Motor neuron (in vitro differentiated cells): ENCODE data around the gene CLDN19. TPM values are rescaled to one million over a fixed set of nuclear protein-coding genes. Genes with fewer than 3 reads are reported as not detected.
A peak's percentile ranks its signal among the peaks of the same experiment; 100 is the strongest.
"Not testable (repeated sequence)": the region's sequence is repeated elsewhere in the genome, so short reads cannot be mapped to it uniquely, and the experiment has no call there.

Experiments used
- ATAC-seq, 8 experiments: fragments of 200-7000 bp; cut with Tn5 transposase; replicated peaks in 6 of 8; 2 replicates each; pipeline ENCODE4 v1.8.0; 2021; ENCODE audit warnings: mild to moderate bottlenecking in 8 of 8, moderate library complexity in 8 of 8
- H3K27ac ChIP-seq, 2 donors: fragments of 250-450 bp; sonication (Bioruptor Pico); 2 replicates each; pipeline ENCODE4 v1.9.0; 2021; ENCODE audit warnings: antibody characterized with exemption in 2 of 2, mild to moderate bottlenecking in 2 of 2, moderate library complexity in 1 of 2
- H3K4me1 ChIP-seq, 2 donors: fragments of 250-450 bp; sonication (Bioruptor Pico); replicated peaks in 1 of 2; 2 replicates each; pipeline ENCODE4 v1.6.1; 2021; ENCODE audit warnings: antibody characterized with exemption in 2 of 2, mild to moderate bottlenecking in 2 of 2, moderate library complexity in 1 of 2
- H3K4me3 ChIP-seq, 5 donors: fragments of 250-450 bp; sonication (Bioruptor Pico); 2 replicates each; pipeline ENCODE4 v1.9.0; 2021; ENCODE audit warnings: antibody characterized with exemption in 5 of 5, mild to moderate bottlenecking in 5 of 5, moderate library complexity in 4 of 5
- WGBS, 10 experiments: fragments of 450-650 bp; shearing (Covaris generic); methylation state at CpG; one replicate each; pipeline ENCODE4 v1.0.0; 2022; 5-methylcytosine and 5-hydroxymethylcytosine counted together
- in situ Hi-C, 9 experiments: fragments of 400-800 bp; cut with MboI; loops; one replicate each; pipeline ENCODE4 v1.15.0; 2021; ENCODE audit warnings: low sequenced_read_pairs in 9 of 9, low pct_unique_long_range_greater_than_20kb in 2 of 9; ENCODE audit not compliant: unreplicated experiment in 9 of 9
- total RNA-seq, 8 experiments: library from RNA; unstranded; fragments of 300-600 nt; gene quantifications; 2 replicates each; pipeline versions ENCODE4 v1.2.3 to v1.2.4, GENCODE V29; 2022

CLDN19 gene
- total RNA-seq, 8 experiments from 2014 or later = 0.10 to 0.81 (median 0.33) TPM; not detected in 1

- Histone ChIP-seq H3K4me1 (no peaks in the 10 kb centered on the region), H3K4me3 (no peak overlapping the region), H3K27ac (no peak overlapping the region)
- in situ Hi-C loops = no loop called here
- ATAC-seq = no peak
Measured at GRCh38 chr1:42713293-42713692, 26.7 kb downstream of the CLDN19 start.

- in situ Hi-C loops, H3K4me1 ChIP-seq, ATAC-seq, H3K4me3 ChIP-seq, H3K27ac ChIP-seq: not testable (repeated sequence)
- 85 to 100% (median 100%) methylated on average over 1 to 3 of the region's 3 CpGs; no CpG with 5 or more reads in 2 of the 10 experiments for WGBS, 10 experiments
Measured at GRCh38 chr1:42712808-42713207, 27.2 kb downstream of the CLDN19 start.

DNA sequence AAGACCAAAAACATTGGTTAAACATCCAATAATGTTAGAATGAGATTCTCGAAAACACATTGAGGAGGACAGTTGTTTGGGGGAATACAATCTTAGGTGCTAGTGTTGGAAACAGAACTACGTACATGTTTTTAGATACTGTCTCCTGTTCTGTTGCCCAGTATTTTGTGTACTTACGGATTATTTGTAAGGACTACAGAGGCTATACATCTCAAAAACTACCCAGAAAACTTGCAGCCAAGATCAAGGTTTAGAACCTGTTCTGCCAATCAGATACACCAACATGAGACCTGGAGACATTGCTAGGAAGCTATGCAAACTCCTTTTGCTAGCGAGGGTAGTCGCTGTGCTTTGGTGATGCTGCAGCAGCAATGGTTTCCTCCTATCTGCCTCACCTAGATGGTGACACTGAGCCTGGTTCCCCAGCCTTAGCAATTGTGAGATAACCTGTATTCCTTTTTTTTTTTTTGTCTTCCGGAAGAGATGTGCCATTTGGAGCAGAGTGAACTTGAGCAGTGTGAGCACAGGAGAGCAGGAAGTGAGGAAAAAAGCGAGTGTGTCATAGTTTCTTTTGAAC lies 36.1 kb downstream of the CLDN19 start:
- H3K4me3 ChIP-seq = no peak overlapping the region
- in situ Hi-C loops = no loop called here
- WGBS, 10 experiments = 88 to 100% (median 99%) methylated on average over 1 to 7 of the region's 7 CpGs
- no peaks in the 10 kb centered on the region for H3K4me1 ChIP-seq
- no peak overlapping the region for H3K27ac ChIP-seq
- no peak for ATAC-seq

- H3K27ac ChIP-seq = no peak overlapping the region
- peak in 1 of 8 experiments; percentile 23 for ATAC-seq
- H3K4me1 ChIP-seq = no peaks in the 10 kb centered on the region
- no peak overlapping the region for H3K4me3 ChIP-seq
- in situ Hi-C loops = no loop called here
Measured at GRCh38 chr1:42700006-42700405, 40.0 kb downstream of the CLDN19 start.

GRCh38 chr1:42698081-42698813 lies 41.8 kb downstream of the CLDN19 start:
- in situ Hi-C loops = no loop called here
- H3K27ac ChIP-seq = no peak overlapping the region
- H3K4me3 ChIP-seq = no peak overlapping the region
- WGBS, 10 experiments = 86 to 100% (median 97%) methylated on average over 1 to 4 of the region's 4 CpGs
- ATAC-seq = no peak
- no peaks in the 10 kb centered on the region for H3K4me1 ChIP-seq

DNA sequence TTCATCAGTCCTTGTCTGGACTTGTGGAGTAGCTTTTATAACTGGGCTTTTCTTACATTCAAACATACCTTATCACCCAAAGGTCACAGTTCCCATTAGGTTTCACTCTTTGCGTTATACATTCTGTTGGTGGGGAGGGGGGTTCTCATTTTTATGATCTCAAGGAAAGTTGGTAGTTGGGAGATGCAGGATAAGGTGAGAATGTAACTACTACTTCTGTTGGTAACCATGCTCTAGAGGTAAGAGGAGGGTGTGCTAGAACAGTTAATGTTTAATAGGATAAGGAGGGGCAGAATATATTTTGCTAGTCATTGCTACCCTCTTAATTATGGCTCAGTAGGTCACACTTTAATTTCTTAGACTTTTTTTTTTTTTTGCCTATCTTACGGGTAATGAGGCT lies 47.1 kb downstream of the CLDN19 start:
- H3K4me1 ChIP-seq = peaks cover 11 to 41% of the 10 kb centered on the region in 2 donors
- H3K4me3 ChIP-seq = no peak overlapping the region
- no peak overlapping the region for H3K27ac ChIP-seq
- WGBS, 10 experiments = 86 to 100% (median 92%) methylated on average over 1 to 2 of the region's 2 CpGs; no CpG with 5 or more reads in 2 of the 10 experiments
- ATAC-seq = no peak
- in situ Hi-C loops = no loop called here

GRCh38 chr1:42692461-42692860 lies 47.6 kb downstream of the CLDN19 start:
- ATAC-seq = peak in 1 of 8 experiments; percentile 33
- Histone ChIP-seq H3K27ac (no peak overlapping the region), H3K4me1 (peaks cover 11 to 44% of the 10 kb centered on the region in 2 donors), H3K4me3 (no peak overlapping the region)
- in situ Hi-C loops = no loop called here
- WGBS, 10 experiments = 20 to 100% (median 58%) methylated on average over 1 to 5 of the region's 5 CpGs

DNA sequence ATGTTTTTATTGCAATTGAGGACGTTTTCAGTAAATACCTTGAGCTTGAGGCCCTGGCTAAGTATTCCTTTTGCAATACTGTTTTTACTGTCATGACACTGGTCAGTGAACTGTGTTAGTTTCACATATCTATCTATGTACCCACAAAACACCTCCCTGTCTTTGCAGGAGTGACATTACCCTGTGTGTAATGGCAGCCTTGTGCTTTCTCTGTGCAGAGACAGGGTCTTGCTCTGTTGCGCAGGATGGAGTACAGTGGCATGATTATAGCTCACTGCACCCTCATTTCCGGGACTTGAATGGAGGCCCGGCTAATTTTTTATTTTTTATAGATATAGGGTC lies 48.9 kb downstream of the CLDN19 start:
- in situ Hi-C loops = no loop called here
- H3K27ac ChIP-seq = no peak overlapping the region
- no peak overlapping the region for H3K4me3 ChIP-seq
- H3K4me1 ChIP-seq = peaks cover 16 to 51% of the 10 kb centered on the region in 2 donors
- WGBS, 10 experiments = 54 to 90% (median 83%) methylated on average over 2 to 4 of the region's 4 CpGs; no CpG with 5 or more reads in 2 of the 10 experiments
- peak in 5 of 8 experiments; percentile 18 to 30 (median 24) for ATAC-seq

DNA sequence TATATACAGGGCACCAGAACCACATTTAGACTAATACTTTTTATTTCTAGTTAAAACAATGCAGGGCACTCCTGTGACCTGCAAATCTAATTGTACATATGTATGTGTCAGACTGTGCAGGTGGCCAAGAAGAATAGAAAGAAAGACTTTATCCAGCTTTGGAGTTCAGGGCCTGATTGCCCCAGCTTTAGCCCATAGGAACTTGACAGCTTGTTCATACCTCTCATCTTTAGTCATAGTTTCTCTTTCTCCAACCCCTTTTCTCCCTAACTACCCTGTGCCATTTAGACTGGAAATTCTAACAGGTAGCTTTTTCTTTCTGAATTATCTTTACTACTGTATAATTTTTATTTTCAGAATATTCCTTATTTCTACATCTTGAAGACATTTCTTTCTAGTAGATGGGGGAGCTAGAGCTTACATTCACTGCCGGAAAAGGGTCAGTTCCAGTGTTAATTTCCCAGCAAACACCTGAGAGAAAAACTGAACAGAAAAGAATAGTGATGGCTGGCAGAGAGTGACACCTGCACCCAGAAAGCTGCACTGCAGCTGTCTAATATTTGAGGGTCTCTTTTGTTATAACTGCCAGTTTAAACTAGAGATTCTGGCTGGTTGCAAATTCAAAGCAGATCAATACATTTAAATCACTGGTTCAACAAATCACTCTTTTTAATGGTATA lies 49.4 kb downstream of the CLDN19 start:
- in situ Hi-C loops = no loop called here
- peak in 3 of 8 experiments; percentile 10 to 33 (median 23) for ATAC-seq
- Histone ChIP-seq H3K27ac (no peak overlapping the region), H3K4me1 (peaks cover 20 to 56% of the 10 kb centered on the region in 2 donors), H3K4me3 (no peak overlapping the region)
- 60 to 100% (median 80%) methylated on average over 1 of the region's 1 CpG; no CpG with 5 or more reads in 5 of the 10 experiments for WGBS, 10 experiments

GRCh38 chr1:42689912-42690311 lies 50.1 kb downstream of the CLDN19 start:
- in situ Hi-C loops = no loop called here
- H3K27ac ChIP-seq = no peak overlapping the region
- H3K4me1 ChIP-seq = peaks cover 26 to 62% of the 10 kb centered on the region in 2 donors
- H3K4me3 ChIP-seq = no peak overlapping the region
- no peak for ATAC-seq
- WGBS, 10 experiments = 61 to 100% (median 85%) methylated on average over 1 to 3 of the region's 3 CpGs; no CpG with 5 or more reads in 1 of the 10 experiments

DNA sequence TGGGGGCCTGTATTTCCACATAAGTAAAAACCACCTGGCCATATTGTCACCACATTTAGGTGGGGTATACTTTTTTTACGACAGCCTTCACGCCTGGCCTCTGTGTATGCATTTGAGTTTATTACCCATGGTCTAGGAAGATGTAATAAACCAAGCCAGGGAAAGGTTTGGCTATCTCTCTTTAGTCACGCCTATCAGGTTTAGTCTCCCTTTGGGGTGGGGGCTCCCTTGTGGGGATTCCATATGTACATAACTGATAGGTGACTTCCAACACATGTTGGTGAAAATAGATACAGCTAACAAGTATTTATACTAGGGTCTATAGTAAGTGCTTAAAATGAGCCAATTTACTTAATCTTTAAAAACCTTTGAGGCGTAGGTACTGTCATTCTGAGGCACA lies 53.6 kb downstream of the CLDN19 start:
- WGBS, 10 experiments = 18 to 100% (median 90%) methylated on average over 1 to 4 of the region's 4 CpGs
- in situ Hi-C loops = no loop called here
- Histone ChIP-seq H3K4me3 (no peak overlapping the region), H3K27ac (no peak overlapping the region), H3K4me1 (peaks cover 23 to 60% of the 10 kb centered on the region in 2 donors)
- ATAC-seq = no peak

DNA sequence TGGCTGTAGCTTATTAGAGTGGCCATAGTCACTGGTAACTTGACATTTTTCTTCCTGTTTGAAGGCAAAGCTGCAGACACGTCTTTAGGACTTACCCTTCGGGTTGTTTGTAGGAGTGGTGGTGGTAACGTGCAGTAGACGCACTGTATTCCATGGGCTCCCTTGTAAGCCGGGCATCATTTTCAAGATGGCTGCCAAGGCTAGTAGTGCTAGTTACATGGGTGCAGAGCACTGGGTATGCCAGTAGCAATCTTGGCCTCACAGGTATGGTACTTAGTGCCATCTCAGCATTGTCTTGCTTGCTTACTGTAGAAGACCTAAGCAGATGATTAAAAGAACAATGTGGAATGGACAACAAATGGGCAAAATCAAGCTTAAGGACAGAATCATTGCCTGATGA lies 55.9 kb downstream of the CLDN19 start:
- WGBS, 10 experiments = 0 to 28% (median 7%) methylated on average over 1 to 5 of the region's 5 CpGs; no CpG with 5 or more reads in 3 of the 10 experiments
- peaks cover 34 to 51% of the 10 kb centered on the region in 2 donors for H3K4me1 ChIP-seq
- peak overlapping the region; percentile 72 to 93 (median 83) for H3K4me3 ChIP-seq
- ATAC-seq = no peak
- in situ Hi-C loops = no loop called here
- H3K27ac ChIP-seq = no peak overlapping the region
